Suprapubic skin (tissue), 4 donors: ENCODE data around the gene FAM89B. TPM values are rescaled to one million over a fixed set of nuclear protein-coding genes. Genes with fewer than 3 reads are reported as not detected.

Source experiments
- DNase-seq, 2 donors: peaks; one replicate each; pipeline ENCODE4 v3.0.0-alpha.2; 2019; ENCODE audit warnings: low spot score in 2 of 2
- H3K27ac ChIP-seq: fragments of 200-600 bp; sonication (generic); one replicate; pipeline ENCODE4 v1.5.1; 2019
- H3K27me3 ChIP-seq: fragments of 200-600 bp; sonication (generic); one replicate; pipeline ENCODE4 v1.5.1; 2019
- H3K36me3 ChIP-seq: fragments of 200-600 bp; sonication (generic); one replicate; pipeline ENCODE4 v1.5.1; 2019
- H3K4me1 ChIP-seq: fragments of 200-600 bp; sonication (generic); one replicate; pipeline ENCODE4 v1.5.1; 2019
- H3K4me3 ChIP-seq: fragments of 200-600 bp; sonication (generic); one replicate; pipeline ENCODE4 v1.5.1; 2019; ENCODE audit warnings: mild to moderate bottlenecking
- H3K9me3 ChIP-seq: fragments of 200-600 bp; sonication (generic); one replicate; pipeline ENCODE4 v1.5.1; 2019
- CTCF ChIP-seq, 2 donors: fragments of 200-600 bp in 1 of 2; fragments of 450-650 bp in 1 of 2; sonication (generic) in 1 of 2; IDR thresholded peaks; one replicate each; pipeline ENCODE4 v1.5.1; 2016 to 2019; ENCODE audit warnings: antibody characterized with exemption in 2 of 2, mild to moderate bottlenecking in 1 of 2, moderate library complexity in 1 of 2
- EP300 ChIP-seq: sonication (generic); formaldehyde crosslinking; IDR thresholded peaks from one replicate; pipeline ENCODE4 v1.6.1; 2017; ENCODE audit warnings: antibody characterized with exemption
- POLR2A ChIP-seq, 2 donors: fragments of 450-650 bp; IDR thresholded peaks; one replicate each; pipeline ENCODE4 v1.6.1; 2017; ENCODE audit warnings: antibody characterized with exemption in 2 of 2, mild to moderate bottlenecking in 2 of 2, moderate library complexity in 2 of 2
- POLR2AphosphoS5 ChIP-seq, 3 donors: sonication (generic); formaldehyde crosslinking; IDR thresholded peaks; one replicate each; pipeline ENCODE4 v1.6.1; 2017; ENCODE audit warnings: antibody characterized with exemption in 3 of 3
- WGBS: methylation state at CpG from one replicate; pipeline ENCODE4 v1.1.5; 2018; 5-methylcytosine and 5-hydroxymethylcytosine counted together
- total RNA-seq, 4 donors: library from RNA; depleted of rRNA; stranded (reverse); fragments of >200 nt; gene quantifications; one replicate each; pipeline ENCODE4 v1.1.0, GENCODE V29; 2016

FAM89B gene
- total RNA-seq, 4 donors from 2014 or later, result 45.2 to 103 (median 72.0) TPM

DNA sequence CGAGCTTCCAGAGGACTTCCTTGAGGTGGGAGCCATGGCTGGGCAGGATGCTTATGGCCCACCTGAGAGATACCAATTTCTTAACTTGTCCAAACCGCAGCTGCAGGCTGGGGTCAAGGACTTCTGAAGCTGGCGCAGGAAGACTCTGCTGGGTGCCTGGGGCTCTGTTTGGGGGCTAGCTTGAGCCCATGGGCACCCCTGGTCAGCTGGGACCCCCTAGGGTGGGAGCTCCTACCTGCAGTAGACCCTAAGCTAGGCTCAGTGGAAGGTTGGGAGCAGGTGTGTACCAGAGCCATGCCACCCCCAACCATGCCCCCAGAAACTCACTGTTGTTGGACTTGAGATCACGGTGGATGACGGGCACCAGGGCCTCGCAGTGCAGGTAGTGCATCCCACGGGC, 40.4 kb downstream of the FAM89B start:
- Histone ChIP-seq H3K36me3 (peaks cover 23% of the 10 kb centered on the region), H3K27ac (peak overlapping the region; percentile 89), H3K9me3 (no peaks in the 10 kb centered on the region), H3K27me3 (no peaks in the 10 kb centered on the region), H3K4me3 (peak overlapping the region; percentile 83), H3K4me1 (peaks cover 67% of the 10 kb centered on the region)
- TF ChIP-seq CTCF (IDR thresholded peaks at IDR 0.05), result no peak
- 70% methylated on average over 7 of the region's 7 CpGs for WGBS
- no peak for DNase-seq

- no peaks in the 10 kb centered on the region for H3K27me3 ChIP-seq
- peak overlapping the region; percentile 89 for H3K27ac ChIP-seq
- no peak for DNase-seq
- TF ChIP-seq EP300, result no peak
- TF ChIP-seq POLR2AphosphoS5 (IDR thresholded peaks at IDR 0.05), result no peak
- TF ChIP-seq CTCF (IDR thresholded peaks at IDR 0.05), result no peak
- TF ChIP-seq POLR2A (IDR thresholded peaks at IDR 0.05), result no peak
- peaks cover 64% of the 10 kb centered on the region for H3K4me1 ChIP-seq
- peaks cover 23% of the 10 kb centered on the region for H3K36me3 ChIP-seq
- H3K9me3 ChIP-seq, result no peaks in the 10 kb centered on the region
- peak overlapping the region; percentile 83 for H3K4me3 ChIP-seq
- 55% methylated on average over 4 of the region's 43 CpGs for WGBS
Observed at GRCh38 chr11:65613091-65613928, 41.0 kb downstream of the FAM89B start.

DNA sequence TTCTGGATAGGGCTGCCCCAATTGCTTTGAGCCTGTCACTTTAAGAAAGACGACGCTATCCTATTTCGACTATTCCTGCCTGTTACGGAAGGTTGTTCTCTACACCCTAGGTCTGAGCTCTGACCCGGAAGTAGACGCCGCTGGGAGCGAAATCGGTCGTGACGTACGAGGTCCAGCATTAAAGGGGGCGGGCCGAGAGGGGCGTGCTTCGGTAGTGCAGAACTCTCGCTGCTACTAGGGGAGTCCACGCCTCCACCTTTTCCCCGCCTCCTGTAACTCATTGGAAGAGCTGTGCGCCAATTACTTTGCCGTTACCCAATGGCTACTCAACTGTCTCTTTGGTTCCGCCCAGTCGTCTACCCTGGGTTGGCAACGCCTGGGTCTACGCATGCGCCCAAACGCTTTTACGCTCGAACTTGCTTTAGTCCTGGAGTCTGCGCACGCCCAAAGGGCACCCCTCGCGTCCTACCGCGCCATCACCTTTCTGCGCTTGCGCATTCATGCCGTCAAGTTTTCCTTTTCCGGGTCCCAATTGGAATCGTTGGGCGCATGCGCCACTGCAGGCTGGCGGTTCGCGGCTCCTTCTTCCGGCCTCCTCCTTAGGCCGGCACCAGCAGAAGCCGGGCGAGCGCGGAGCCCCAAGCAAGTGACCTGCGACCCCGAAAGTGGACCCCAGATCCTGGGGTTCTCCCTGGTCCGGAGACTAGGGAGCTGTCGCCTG, 43.1 kb downstream of the FAM89B start, which contains the start of gene PCNX3:
TSS of gene PCNX3 (plus strand) at position 548 of the 721 bp plus-strand sequence. CDS start 536 bp downstream, outside the sequence.
- peak; percentile 100 for DNase-seq
- TF ChIP-seq EP300 (no peak), POLR2A (IDR thresholded peaks at IDR 0.05) (peak in 1 of 2 donors; percentile 27), POLR2AphosphoS5 (IDR thresholded peaks at IDR 0.05) (peak in 1 of 3 donors; percentile 42), CTCF (IDR thresholded peaks at IDR 0.05) (no peak)
- WGBS, result under 1% methylated on average over 36 of the region's 55 CpGs
- peak within 1 kb of the TSS; percentile 89 for H3K27ac ChIP-seq
- H3K4me3 ChIP-seq, result peak within 1 kb of the TSS; percentile 83
- H3K27me3 ChIP-seq, result no peaks in the 10 kb centered on the region
- H3K4me1 ChIP-seq, result peaks cover 50% of the 10 kb centered on the region
- H3K9me3 ChIP-seq, result no peaks in the 10 kb centered on the region
- peaks cover 42% of the 10 kb centered on the region for H3K36me3 ChIP-seq

DNA sequence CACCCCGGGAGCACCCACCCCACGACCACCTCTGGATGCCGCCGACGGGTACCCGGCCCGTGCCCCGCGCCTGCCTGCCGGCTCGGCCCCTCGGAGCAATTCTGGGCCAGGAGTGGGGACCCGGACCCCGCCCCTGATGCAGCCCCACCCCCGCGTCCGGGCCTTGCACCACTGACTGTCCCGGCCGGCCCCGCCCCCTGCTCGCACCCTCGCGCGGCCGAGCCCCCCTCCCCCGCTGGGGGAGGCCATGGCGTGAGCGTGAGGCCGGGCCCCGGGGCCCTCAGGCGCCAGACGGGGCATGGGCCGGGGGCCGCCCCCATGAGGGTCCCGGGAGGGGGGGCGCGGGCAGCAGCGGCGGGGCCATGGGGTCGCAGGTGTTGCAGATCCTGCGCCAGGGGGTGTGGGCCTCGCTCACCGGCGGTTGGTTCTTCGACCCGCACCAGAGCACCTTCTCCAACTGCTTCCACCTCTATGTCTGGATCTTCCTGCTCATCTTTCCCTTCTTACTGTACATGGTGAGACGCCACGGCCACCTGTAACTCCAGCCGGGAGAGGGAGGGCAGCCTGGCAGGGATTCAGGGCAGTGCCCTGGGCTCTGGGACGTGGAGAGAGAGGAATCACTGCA, 43.7 kb downstream of the FAM89B start:
- TF ChIP-seq EP300 (no peak), CTCF (IDR thresholded peaks at IDR 0.05) (no peak), POLR2AphosphoS5 (IDR thresholded peaks at IDR 0.05) (no peak), POLR2A (IDR thresholded peaks at IDR 0.05) (no peak)
- Histone ChIP-seq H3K27me3 (no peaks in the 10 kb centered on the region), H3K27ac (peak overlapping the region; percentile 86), H3K9me3 (no peaks in the 10 kb centered on the region), H3K36me3 (peaks cover 44% of the 10 kb centered on the region), H3K4me3 (peak overlapping the region; percentile 83), H3K4me1 (peaks cover 44% of the 10 kb centered on the region)
- WGBS, result 5% methylated on average over 8 of the region's 50 CpGs
- DNase-seq, result no peak
